Large intestine (tissue), 12 donors: ENCODE results near the gene FTL. TPM values are rescaled to one million over a fixed set of nuclear protein-coding genes. Genes with fewer than 3 reads are reported as not detected.
"Not testable (repeated sequence)": the region's sequence is repeated elsewhere in the genome, so short reads cannot be mapped to it uniquely, and the experiment has no call there.

ENCODE experiments used
- DNase-seq, 2 donors: peaks; one replicate each; pipeline versions ENCODE4 v3.0.0 to v3.0.0-alpha.2; 2013
- H3K27ac ChIP-seq: one replicate; pipeline ENCODE4 v1.5.1; 2013; ENCODE audit warnings: low read length
- H3K27me3 ChIP-seq: 2 replicates; pipeline ENCODE4 v1.6.1; 2013; ENCODE audit warnings: low read length; ENCODE audit not compliant: control insufficient read depth, insufficient read depth
- H3K36me3 ChIP-seq: 2 replicates; pipeline ENCODE4 v1.6.1; 2013; ENCODE audit warnings: low read length; ENCODE audit not compliant: control insufficient read depth, insufficient read depth
- H3K4me1 ChIP-seq: one replicate; pipeline ENCODE4 v1.6.1; 2013; ENCODE audit warnings: low read length; ENCODE audit not compliant: control insufficient read depth, insufficient read depth
- H3K4me3 ChIP-seq: one replicate; pipeline ENCODE4 v1.5.1; 2013; ENCODE audit warnings: low read length
- H3K9me3 ChIP-seq: one replicate; pipeline ENCODE4 v1.6.1; 2013; ENCODE audit warnings: mild to moderate bottlenecking, low read depth, low read length, moderate library complexity; ENCODE audit not compliant: control insufficient read depth
- WGBS: methylation state at CpG from one replicate; pipeline ENCODE4 v1.1.5; 2013; ENCODE audit warnings: low lambda C conversion rate; ENCODE audit not compliant: insufficient coverage; 5-methylcytosine and 5-hydroxymethylcytosine counted together
- long read RNA-seq, 11 donors: transcript quantifications; one replicate each; lab custom pipeline, GENCODE V29; 2026
- polyA plus RNA-seq: library from polyadenylated mRNA; unstranded; fragments of 120-200 nt; gene quantifications from one replicate; pipeline ENCODE4 v1.2.1, GENCODE V29; 2013

Gene FTL
- polyA plus RNA-seq, result 6,937 TPM
- long read RNA-seq, donor 1, transcript FTL-201 (4 exons, 878 nt), result major isoform, 4,194 of 5,137 reads
- long read RNA-seq, donor 1, partial matches to known transcripts, result 424 of 5,137 reads
- long read RNA-seq, donor 1, other reads (novel, unspliced or antisense), result 519 of 5,137 reads
- long read RNA-seq, donor 2, transcript FTL-201 (4 exons, 878 nt), result major isoform, 8,629 of 10,775 reads
- long read RNA-seq, donor 2, partial matches to known transcripts, result 1,983 of 10,775 reads
- long read RNA-seq, donor 2, other reads (novel, unspliced or antisense), result 163 of 10,775 reads
- long read RNA-seq, donor 3, transcript FTL-201 (4 exons, 878 nt), result major isoform, 10,960 of 14,787 reads
- long read RNA-seq, donor 3, partial matches to known transcripts, result 2,493 of 14,787 reads
- long read RNA-seq, donor 3, other reads (novel, unspliced or antisense), result 1,334 of 14,787 reads
- long read RNA-seq, donor 4, transcript FTL-201 (4 exons, 878 nt), result major isoform, 1,063 of 1,288 reads
- long read RNA-seq, donor 4, partial matches to known transcripts, result 116 of 1,288 reads
- long read RNA-seq, donor 4, other reads (novel, unspliced or antisense), result 109 of 1,288 reads
- long read RNA-seq, donor 5, transcript FTL-201 (4 exons, 878 nt), result major isoform, 1,891 of 2,313 reads
- long read RNA-seq, donor 5, partial matches to known transcripts, result 186 of 2,313 reads
- long read RNA-seq, donor 5, other reads (novel, unspliced or antisense), result 236 of 2,313 reads
- long read RNA-seq, donor 6, transcript FTL-201 (4 exons, 878 nt), result major isoform, 7,256 of 9,758 reads
- long read RNA-seq, donor 6, partial matches to known transcripts, result 1,606 of 9,758 reads
- long read RNA-seq, donor 6, other reads (novel, unspliced or antisense), result 896 of 9,758 reads
- long read RNA-seq, donor 7, transcript FTL-201 (4 exons, 878 nt), result major isoform, 1,954 of 2,530 reads
- long read RNA-seq, donor 7, partial matches to known transcripts, result 322 of 2,530 reads
- long read RNA-seq, donor 7, other reads (novel, unspliced or antisense), result 254 of 2,530 reads
- long read RNA-seq, donor 8, transcript FTL-201 (4 exons, 878 nt), result major isoform, 12,295 of 15,166 reads
- long read RNA-seq, donor 8, partial matches to known transcripts, result 1,453 of 15,166 reads
- long read RNA-seq, donor 8, other reads (novel, unspliced or antisense), result 1,418 of 15,166 reads
- long read RNA-seq, donor 9, transcript FTL-201 (4 exons, 878 nt), result major isoform, 9,113 of 11,479 reads
- long read RNA-seq, donor 9, partial matches to known transcripts, result 1,249 of 11,479 reads
- long read RNA-seq, donor 9, other reads (novel, unspliced or antisense), result 1,117 of 11,479 reads
- long read RNA-seq, donor 10, transcript FTL-201 (4 exons, 878 nt), result major isoform, 9,732 of 12,305 reads
- long read RNA-seq, donor 10, partial matches to known transcripts, result 1,284 of 12,305 reads
- long read RNA-seq, donor 10, other reads (novel, unspliced or antisense), result 1,289 of 12,305 reads
- long read RNA-seq, donor 11, transcript FTL-201 (4 exons, 878 nt), result major isoform, 7,854 of 9,812 reads
- long read RNA-seq, donor 11, partial matches to known transcripts, result 943 of 9,812 reads
- long read RNA-seq, donor 11, other reads (novel, unspliced or antisense), result 1,015 of 9,812 reads

GRCh38 chr19:48965040-48965805 is at the start of gene FTL:
TSS of gene FTL (plus strand) at chr19:48965309. CDS start at chr19:48965508, 199 bp downstream.
- Histone ChIP-seq H3K9me3 (peaks cover 13% of the 10 kb centered on the region), H3K4me1 (peaks cover 29% of the 10 kb centered on the region), H3K27ac (peak within 1 kb of the TSS; percentile 97), H3K36me3 (peaks cover 37% of the 10 kb centered on the region), H3K4me3 (peak within 1 kb of the TSS; percentile 91), H3K27me3 (no peaks in the 10 kb centered on the region)
- WGBS, result no CpG with 5 or more reads among the region's 52 CpGs
- DNase-seq, result peak; percentile 98 to 99

- Histone ChIP-seq H3K9me3 (no peaks in the 10 kb centered on the region), H3K27ac (no peak overlapping the region), H3K36me3 (peaks cover 77% of the 10 kb centered on the region), H3K4me1 (no peaks in the 10 kb centered on the region), H3K4me3 (no peak overlapping the region), H3K27me3 (no peaks in the 10 kb centered on the region)
- 83% methylated on average over 3 of the region's 8 CpGs for WGBS
- no peak for DNase-seq
Observed at GRCh38 chr19:48915757-48916156, 49.4 kb upstream of the FTL start.

- Histone ChIP-seq H3K4me1 (no peaks in the 10 kb centered on the region), H3K9me3 (no peaks in the 10 kb centered on the region), H3K27me3 (no peaks in the 10 kb centered on the region), H3K36me3 (peaks cover 76% of the 10 kb centered on the region), H3K4me3 (no peak overlapping the region), H3K27ac (no peak overlapping the region)
- no peak for DNase-seq
- no CpG with 5 or more reads among the region's 6 CpGs for WGBS
Observed at GRCh38 chr19:48918071-48918470, 47.0 kb upstream of the FTL start.

- Histone ChIP-seq H3K36me3 (peaks cover 69% of the 10 kb centered on the region), H3K4me1 (no peaks in the 10 kb centered on the region), H3K27ac (no peak overlapping the region), H3K4me3 (no peak overlapping the region), H3K27me3 (no peaks in the 10 kb centered on the region), H3K9me3 (no peaks in the 10 kb centered on the region)
- WGBS, result no CpG with 5 or more reads among the region's 18 CpGs
- DNase-seq, result no peak
Observed at GRCh38 chr19:48918801-48919247, 46.3 kb upstream of the FTL start.

GRCh38 chr19:48919271-48919670 is 45.8 kb upstream of the FTL start:
- H3K4me1 ChIP-seq, H3K27me3 ChIP-seq, DNase-seq, H3K27ac ChIP-seq, H3K9me3 ChIP-seq, H3K4me3 ChIP-seq: not testable (repeated sequence)
- H3K36me3 ChIP-seq, result peaks cover 65% of the 10 kb centered on the region
- 83% methylated on average over 1 of the region's 8 CpGs for WGBS

- no CpG with 5 or more reads among the region's 10 CpGs for WGBS
- Histone ChIP-seq H3K27ac (no peak overlapping the region), H3K4me1 (no peaks in the 10 kb centered on the region), H3K36me3 (peaks cover 52% of the 10 kb centered on the region), H3K27me3 (no peaks in the 10 kb centered on the region), H3K9me3 (no peaks in the 10 kb centered on the region), H3K4me3 (no peak overlapping the region)
- DNase-seq, result no peak
Observed at GRCh38 chr19:48920949-48921348, 44.2 kb upstream of the FTL start.

- Histone ChIP-seq H3K27me3 (no peaks in the 10 kb centered on the region), H3K36me3 (peaks cover 47% of the 10 kb centered on the region)
- WGBS, result no CpG with 5 or more reads among the region's 12 CpGs
Observed at GRCh38 chr19:48921721-48922500, 43.2 kb upstream of the FTL start.

GRCh38 chr19:48922548-48923490 is 42.3 kb upstream of the FTL start:
- WGBS, result no CpG with 5 or more reads among the region's 18 CpGs
- Histone ChIP-seq H3K36me3 (peaks cover 45% of the 10 kb centered on the region), H3K27ac (no peak overlapping the region), H3K4me1 (no peaks in the 10 kb centered on the region), H3K27me3 (no peaks in the 10 kb centered on the region), H3K9me3 (no peaks in the 10 kb centered on the region), H3K4me3 (no peak overlapping the region)
- no peak for DNase-seq

More at GRCh38 chr19:48921721-48922500, 43.2 kb upstream of the FTL start:
- no peak overlapping the region for H3K4me3 ChIP-seq
- H3K27ac ChIP-seq, result no peak overlapping the region
- no peak for DNase-seq
- no peaks in the 10 kb centered on the region for H3K4me1 ChIP-seq
- H3K9me3 ChIP-seq, result no peaks in the 10 kb centered on the region
